Measurements from ENCODE around the gene TMUB2. TPM values are rescaled to one million over a fixed set of nuclear protein-coding genes. Genes with fewer than 3 reads are reported as not detected.

The TMUB2 gene
- total and polyA plus RNA-seq, 2 of the 13 experiments (the other 11 are each of a cell fraction or from before 2014, with no cell fraction given), result 26.9 to 50.8 TPM

- no peak for TF ChIP-seq TARDBP (CRISPR knock-in tag; IDR thresholded peaks at IDR 0.05)
- TF ChIP-seq ZNF850 (CRISPR knock-in tag; conservative IDR thresholded peaks at IDR 0.05), result no peak
- no peak for TF ChIP-seq GRHL1 (CRISPR knock-in tag; conservative IDR thresholded peaks at IDR 0.05)
- no peak for TF ChIP-seq ZNF296 (CRISPR knock-in tag; conservative IDR thresholded peaks at IDR 0.05)
- TF ChIP-seq SSRP1 (CRISPR knock-in tag; IDR thresholded peaks at IDR 0.05), result no peak
- no peak for TF ChIP-seq SALL2 (CRISPR knock-in tag; IDR thresholded peaks at IDR 0.05)
- no peak for TF ChIP-seq TCF12 (IDR thresholded peaks at IDR 0.05)
- TF ChIP-seq TCF12 (CRISPR knock-in tag; IDR thresholded peaks at IDR 0.05), result no peak
- TF ChIP-seq DNMT3B (CRISPR knock-in tag; conservative IDR thresholded peaks at IDR 0.05), result no peak
- peak; percentile 60 for TF ChIP-seq RBM39 (IDR thresholded peaks at IDR 0.05; ENCODE audit: low read depth, low read length, poor library complexity, severe bottlenecking)
Measured at GRCh38 chr17:44191941-44192496, 5.2 kb downstream of the TMUB2 start (continued).

GRCh38 chr17:44192750-44193149 lies 6.0 kb downstream of the TMUB2 start:
- H3K9ac ChIP-seq (ENCODE audit: insufficient read depth, low read depth, low read length), result no peak overlapping the region
- FAIRE-seq, result no peak
- no peak overlapping the region for H3K4me2 ChIP-seq (ENCODE audit: low read depth, low read length)
- no peaks in the 10 kb centered on the region for H3K27me3 ChIP-seq (ENCODE audit: control insufficient read depth in 1 of 2, insufficient read depth in 2 of 2, low read length in 2 of 2)
- no peak overlapping the region for H3K4me3 ChIP-seq (replicated peaks in 1 of 3; ENCODE audit: insufficient read depth in 1 of 3, low read depth in 2 of 3, low read length in 3 of 3)
- peaks cover 15% of the 10 kb centered on the region for H3K4me1 ChIP-seq (ENCODE audit: insufficient read depth, low read length)
- H2AFZ ChIP-seq (ENCODE audit: low read length), result no peak overlapping the region
- intact Hi-C loops (cut with micrococcal nuclease; ENCODE audit: unreplicated experiment) (no loop called here), in situ Hi-C loops (cut with HindIII; ENCODE audit: extremely low pct_ligation_motif_present, low pct_unique_long_range_greater_than_20kb) (no loop called here)
- BruUV-seq (replicated peaks), result TSS peak; percentile 23
- H3K79me2 ChIP-seq (ENCODE audit: insufficient read depth, low read length), result peaks cover 13% of the 10 kb centered on the region
- ChIA-PET CTCF (ENCODE audit: low intra/inter-chr PET ratio, low total read pairs) (no interaction called here), POLR2A (interaction anchor here (0.6 to 1.1 kb wide), 3 partner anchors 24 to 65 kb away, joined by 3 to 5 read pairs (median 3); no protein-coding TSS in a partner anchor)
- no peak overlapping the region for H3K27ac ChIP-seq (ENCODE audit: extremely low read length, insufficient read depth, low read length)
- no peaks in the 10 kb centered on the region for H3K9me3 ChIP-seq (ENCODE audit: low read length)
- peaks cover 19 to 58% of the 10 kb centered on the region in 2 experiments for H3K36me3 ChIP-seq (replicated peaks in 1 of 2; ENCODE audit: control insufficient read depth in 1 of 2, insufficient read depth in 2 of 2, low read length in 2 of 2)
- 98% methylated on average over 4 of the region's 5 CpGs for WGBS (ENCODE audit: low lambda C conversion rate)
- H4K20me1 ChIP-seq (ENCODE audit: insufficient read depth, low read length), result no peaks in the 10 kb centered on the region
- ATAC-seq, result peak; percentile 4; the same call in 2 of the 3 replicates
- no peak for DNase-seq (ENCODE audit: low spot score)
- TF ChIP-seq POLR2AphosphoS5 (IDR thresholded peaks at IDR 0.05; ENCODE audit: low read depth, low read length) (0 out of 2 replicates have a peak, but pooled peaks have one; percentile 10), NAIF1 (CRISPR knock-in tag; IDR thresholded peaks at IDR 0.05; ENCODE audit: borderline replicate concordance) (no peak), YY1 (IDR thresholded peaks at IDR 0.05; ENCODE audit: insufficient read depth, insufficient replicate concordance, low read depth, low read length) (no peak), CBFB (CRISPR knock-in tag; IDR thresholded peaks at IDR 0.05) (no peak), TRAFD1 (CRISPR knock-in tag; IDR thresholded peaks at IDR 0.05; ENCODE audit: borderline replicate concordance) (no peak), SNAPC4 (CRISPR knock-in tag; IDR thresholded peaks at IDR 0.05) (no peak)

Measured in HepG2 (cell line).